Stimulated activated CD4-positive, alpha-beta T cell treated with anti-CD3 and anti-CD28 coated beads, Interleukin-1b, Interleukin-23, amount 100 ng/mL, for 48 hours (primary cell): ENCODE data around the gene CEP43.
A peak's percentile ranks its signal among the peaks of the same experiment; 100 is the strongest.

Experiments
- DNase-seq: peaks from one replicate; pipeline ENCODE4 v3.0.0-alpha.2; 2020

CEP43 gene

DNA sequence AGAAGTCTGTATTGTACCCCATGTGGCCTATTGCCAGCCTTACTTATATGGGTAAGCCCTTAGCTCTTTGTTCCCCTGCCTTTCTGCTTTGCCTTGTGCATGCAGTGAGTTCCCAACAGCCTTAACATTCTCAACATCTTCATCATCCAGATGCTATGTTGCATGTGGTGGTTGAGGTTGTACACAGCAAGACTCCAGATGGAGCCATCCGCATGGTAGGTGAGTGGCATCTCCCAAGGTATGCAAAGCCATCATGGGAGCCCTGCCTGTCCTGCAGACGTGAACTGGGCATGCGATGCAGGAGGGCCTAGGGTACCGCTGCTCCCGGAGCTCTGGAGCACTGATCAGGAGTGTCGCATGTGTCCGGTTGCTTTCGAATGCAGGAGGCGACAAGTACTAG, 16.1 kb downstream of the CEP43 start:
- no peak for DNase-seq

- DNase-seq, result no peak
These were observed 21.0 kb downstream of the CEP43 start for GRCh38 chr6:167020206-167020605.

DNA sequence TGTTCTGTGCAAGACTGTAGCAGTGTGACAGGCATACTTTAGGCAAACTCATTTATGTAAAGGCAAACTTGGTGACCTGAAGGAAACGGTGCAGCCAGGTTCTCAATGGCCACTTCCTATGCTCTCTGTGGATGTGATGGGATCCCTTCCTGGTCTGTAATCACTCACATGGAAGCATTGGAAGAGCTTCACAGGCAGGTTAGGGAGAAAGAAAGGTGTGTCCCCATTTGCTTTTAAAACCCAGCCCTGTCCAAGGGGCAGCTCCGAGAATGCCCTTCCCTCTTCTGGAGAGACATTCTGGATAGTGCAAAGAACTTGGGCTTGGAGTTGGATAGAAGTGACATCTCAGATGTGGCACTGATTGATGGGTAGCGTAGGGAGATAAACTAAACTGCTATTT, 28.1 kb downstream of the CEP43 start:
- DNase-seq, result no peak

GRCh38 chr6:167027772-167028171, 28.6 kb downstream of the CEP43 start:
- DNase-seq, result no peak

DNA sequence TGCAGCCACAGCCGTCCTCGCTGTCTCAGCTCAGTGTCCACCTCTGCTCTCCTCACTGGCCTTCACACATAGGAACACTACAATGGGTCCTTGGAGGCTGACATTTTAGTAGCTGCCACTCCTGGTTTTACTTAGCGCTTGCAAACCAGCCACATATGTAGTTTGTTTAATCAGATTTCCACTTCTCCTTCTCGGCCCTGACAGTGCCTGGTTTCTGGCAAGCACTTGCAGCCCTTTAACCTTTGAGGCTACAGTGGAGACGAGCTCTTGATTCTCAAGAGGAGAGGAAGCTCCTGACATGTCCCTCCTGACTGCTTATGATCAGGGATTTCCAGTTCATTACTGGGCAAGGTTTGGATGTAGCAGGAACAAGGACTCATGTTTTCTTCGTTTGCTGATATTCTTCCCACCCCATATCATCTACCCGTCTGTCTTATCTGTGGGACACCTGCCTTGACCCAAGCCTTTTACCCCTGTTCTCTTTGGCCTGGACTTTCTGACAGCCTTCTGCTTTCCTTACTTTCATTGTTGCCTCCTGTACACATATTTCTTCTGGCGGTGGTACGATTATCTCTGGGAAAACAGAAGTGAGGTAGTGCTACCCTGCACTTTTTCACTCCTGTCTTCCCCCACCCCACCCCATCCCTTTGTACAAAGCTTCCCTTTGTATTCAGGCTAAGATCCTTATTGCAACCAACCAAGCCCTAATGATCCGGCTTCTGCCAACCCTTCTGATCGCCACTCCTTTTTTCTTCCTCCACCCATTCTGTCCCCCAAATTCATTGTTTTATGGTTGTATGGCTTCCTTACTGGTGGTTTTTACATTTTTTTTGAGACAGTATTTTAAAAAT, 31.2 kb downstream of the CEP43 start:
- no peak for DNase-seq

- no peak for DNase-seq
These were observed 32.0 kb downstream of the CEP43 start for GRCh38 chr6:167031082-167031709.

GRCh38 chr6:167034056-167034455, 34.9 kb downstream of the CEP43 start:
- DNase-seq, result no peak

DNA sequence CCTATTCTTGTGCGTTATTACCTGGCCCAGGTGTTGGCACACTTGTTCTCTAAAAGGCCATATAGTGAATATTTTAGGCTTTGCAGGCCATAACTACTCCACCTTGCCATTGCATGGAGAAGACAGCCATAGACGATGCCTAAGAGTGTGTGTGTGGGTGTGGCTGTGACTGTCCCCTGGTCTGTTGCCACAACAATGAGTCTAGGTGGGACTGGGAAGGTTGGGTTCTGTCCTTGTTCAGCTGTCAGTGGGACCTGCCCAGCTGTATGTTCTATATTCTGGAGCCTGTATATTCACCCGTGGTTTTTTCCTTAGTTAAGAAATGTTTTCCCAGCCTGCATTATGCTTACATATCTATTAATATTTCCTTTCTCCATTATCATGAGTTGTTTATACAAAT, 38.6 kb downstream of the CEP43 start:
- DNase-seq, result no peak

- no peak for DNase-seq
These were observed 45.5 kb downstream of the CEP43 start for GRCh38 chr6:167044696-167045095.

DNA sequence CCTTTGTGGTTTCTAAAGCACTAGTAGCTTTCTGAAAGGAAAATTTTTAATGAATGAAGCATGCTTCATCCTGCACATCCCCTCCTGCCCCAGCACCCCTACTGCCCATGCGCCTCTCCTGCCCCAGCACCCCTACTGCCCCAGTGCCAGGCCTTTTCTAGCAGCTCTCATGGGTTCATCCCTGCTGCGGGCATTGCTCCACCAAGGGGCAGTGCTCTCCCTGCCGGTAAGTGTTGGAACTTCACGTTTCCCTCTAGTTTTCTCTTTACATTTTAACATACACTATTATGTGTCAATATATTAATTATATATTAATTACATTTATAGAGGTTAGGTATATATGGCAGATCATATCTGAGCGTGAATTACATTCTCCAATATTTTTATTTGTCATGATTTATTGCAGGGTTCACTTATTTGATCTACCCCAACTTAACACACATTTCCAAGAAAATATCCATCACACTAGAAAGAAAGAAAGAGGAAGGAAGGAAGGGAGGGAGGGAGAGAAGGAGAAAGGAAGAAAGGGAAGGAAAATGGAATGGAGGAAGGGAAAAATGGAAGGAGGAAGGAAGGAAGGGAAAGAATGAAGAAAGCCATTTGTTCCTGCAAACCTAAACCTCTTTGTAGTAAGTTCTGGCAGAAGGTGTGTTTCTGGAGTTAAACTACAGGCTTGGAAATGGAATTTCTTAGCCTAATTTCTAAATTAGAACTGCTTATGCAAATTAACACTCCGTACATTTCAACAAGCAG, 46.8 kb downstream of the CEP43 start:
- no peak for DNase-seq

DNA sequence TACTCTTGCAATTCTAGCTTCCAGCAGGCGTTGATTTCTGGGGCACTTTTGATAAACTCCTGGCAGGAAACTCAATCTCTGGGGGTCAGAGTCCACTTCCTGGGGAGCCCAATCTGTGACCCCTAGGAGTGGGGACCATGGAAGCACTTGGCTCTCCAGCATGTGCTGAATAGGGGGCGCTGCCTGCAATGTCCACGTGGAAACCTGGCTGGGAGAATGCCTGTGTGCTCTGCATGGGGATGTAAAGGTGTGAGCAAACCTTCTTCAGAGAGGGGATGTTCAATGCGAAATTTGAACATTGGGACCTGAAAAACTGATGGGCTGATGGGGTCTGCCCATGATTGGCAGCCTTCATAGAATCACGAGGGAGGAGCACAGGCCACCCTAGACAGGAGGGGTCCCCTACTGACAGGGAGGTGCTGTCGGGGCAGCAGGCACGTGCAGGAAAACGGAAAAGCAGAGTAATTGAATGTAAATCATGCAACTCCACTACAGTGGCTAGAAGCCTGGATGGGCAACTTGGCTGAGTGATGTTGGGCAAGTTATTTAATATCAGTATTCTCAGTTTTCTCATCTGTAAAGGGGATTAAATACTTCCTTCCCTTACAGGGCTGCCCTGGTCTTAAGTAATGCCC, 47.8 kb downstream of the CEP43 start:
- DNase-seq, result no peak

- peak; percentile 75 for DNase-seq
These were observed 48.4 kb downstream of the CEP43 start for GRCh38 chr6:167047554-167047953.
